HG02678 (cell line): ENCODE results near the gene EPB41L1.

Source experiments
- ATAC-seq: cut with Tn5 transposase; IDR thresholded peaks from one replicate; pipeline ENCODE4 v1.9.1; 2021; ENCODE audit warnings: mild to moderate bottlenecking, moderate library complexity; ENCODE audit not compliant: unreplicated experiment

EPB41L1 gene

DNA sequence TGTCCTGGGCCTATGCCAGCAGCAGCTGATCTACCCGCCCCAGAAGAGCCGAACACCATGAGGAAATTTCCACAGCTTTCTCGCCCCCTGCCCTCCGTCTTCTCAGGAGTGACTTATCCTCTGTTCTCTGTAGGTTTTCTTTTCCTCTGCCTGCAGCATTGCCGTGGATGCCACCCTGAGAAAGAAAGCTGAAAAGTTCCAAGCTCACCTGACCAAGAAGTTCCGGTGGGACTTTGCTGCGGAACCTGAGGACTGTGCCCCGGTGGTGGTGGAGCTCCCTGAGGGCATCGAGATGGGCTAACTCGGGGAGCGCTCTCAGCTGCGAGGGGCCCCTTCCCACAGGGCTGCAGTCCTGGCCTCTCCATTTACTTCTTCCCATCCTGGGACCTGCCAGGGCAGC lies 100.9 kb downstream of the EPB41L1 start:
- no peak for ATAC-seq

GRCh38 chr20:36259177-36260061 lies 104.9 kb downstream of the EPB41L1 start:
- ATAC-seq = no peak

GRCh38 chr20:36260316-36260715 lies 105.8 kb downstream of the EPB41L1 start:
- ATAC-seq = no peak

DNA sequence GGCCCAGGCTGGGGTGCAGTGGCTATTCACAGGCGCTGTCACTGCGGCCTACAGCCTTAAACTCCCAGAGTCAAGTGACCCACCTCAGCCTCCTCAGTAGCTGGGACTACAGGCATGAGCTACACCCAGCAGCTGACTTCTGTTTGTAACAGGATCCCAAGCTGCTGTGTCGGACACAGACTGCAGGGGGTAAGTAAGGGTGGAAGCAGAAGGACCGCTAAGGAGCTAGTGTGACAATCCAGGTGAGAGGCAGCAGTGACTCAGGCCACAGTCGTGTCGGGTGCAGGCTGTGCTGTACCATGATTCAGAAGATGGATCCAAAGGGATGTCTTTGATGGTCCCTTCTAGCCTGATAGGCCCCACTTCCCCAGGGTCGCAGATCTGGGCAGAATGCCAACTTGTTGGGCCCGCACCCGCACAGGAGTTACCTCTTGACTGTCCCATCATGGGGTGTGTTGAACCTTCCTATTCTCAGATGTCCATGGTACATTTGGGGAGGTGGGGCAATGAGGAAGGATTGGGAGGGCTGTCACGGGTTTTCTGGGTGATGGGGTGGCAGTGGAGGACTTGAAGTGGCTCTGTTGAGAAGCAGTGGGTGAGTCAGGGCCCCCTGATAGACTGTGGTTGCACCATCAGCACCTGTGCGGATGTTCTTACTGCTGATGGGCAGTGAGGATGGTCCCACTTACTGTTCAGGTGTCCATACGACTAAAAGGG lies 107.0 kb downstream of the EPB41L1 start:
- no peak for ATAC-seq

DNA sequence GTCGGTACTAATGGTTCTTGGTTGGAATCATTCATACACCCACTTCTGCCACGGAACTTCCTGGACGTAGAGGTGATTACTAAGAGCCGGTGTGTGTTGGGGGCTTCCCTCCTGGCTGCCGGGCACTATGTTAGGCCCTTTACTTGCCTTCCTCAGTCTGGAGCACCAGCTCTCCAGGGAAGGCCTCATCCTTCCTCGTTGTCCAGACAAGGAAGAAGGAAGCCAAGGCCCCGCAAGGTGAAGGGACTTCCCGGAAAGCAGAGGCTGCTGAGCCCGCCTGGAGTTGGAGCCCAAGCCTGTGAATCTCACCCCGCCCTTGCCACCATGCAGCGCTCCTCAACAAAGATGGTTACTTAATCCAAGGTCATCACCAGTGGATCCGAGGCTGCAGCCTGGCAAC lies 107.9 kb downstream of the EPB41L1 start:
- no peak for ATAC-seq

DNA sequence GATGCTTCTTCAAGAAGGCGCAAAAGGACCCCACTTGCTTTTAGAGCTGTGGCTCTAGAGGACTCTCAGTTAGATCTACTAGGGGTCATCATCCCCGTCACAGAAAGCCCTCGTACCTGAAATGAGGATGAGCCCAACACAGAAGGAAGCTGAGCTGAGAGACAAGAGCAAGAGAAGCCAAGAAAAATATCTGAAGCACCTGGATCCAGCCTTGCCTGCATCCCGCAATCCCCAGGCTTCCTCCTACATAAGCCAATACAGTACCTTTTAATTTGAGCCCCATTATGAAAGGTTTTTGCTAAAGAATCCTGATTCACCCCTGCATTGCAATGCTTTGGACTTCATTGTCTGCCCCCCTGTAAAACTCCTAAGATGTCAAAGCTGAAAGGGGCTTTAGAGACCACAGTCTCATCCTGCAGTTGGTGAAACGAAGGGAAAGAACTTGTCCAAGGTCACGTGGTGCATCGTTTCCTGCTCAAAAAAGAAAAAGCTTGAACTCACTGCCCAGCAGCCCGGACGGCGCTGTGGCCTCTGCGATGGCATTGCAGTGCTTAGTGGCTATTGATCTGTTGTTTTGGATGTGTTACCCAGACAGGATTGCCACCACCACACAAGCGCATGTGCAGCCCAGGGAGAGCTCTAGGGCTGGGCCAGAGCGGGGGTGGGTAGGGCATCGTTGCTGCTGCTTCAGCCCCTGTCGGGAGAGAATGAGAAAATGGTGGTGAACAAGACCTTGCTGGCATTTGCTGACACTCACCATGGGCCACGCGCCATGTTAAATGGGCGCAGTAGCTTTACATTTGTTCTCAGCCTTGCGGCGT lies 110.1 kb downstream of the EPB41L1 start:
- no peak for ATAC-seq

DNA sequence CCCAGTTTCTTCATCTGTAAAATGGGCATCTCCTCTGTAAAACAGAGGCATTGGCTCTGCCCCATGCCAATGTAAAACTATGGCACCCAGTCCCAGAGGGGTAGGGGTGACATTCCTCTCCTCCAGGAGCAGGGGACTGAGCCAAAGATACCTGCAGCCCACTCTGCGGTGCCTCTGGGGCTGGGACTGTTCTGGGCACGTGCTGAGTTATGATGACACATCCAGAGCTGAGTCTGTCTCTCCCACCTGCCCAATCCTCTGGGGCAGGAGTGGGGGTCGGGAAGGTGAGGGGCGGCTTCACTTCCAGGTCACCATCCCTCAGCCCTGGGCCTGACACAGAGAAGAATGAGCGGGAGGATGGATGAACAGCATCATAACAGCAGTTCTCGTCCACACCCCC lies 111.6 kb downstream of the EPB41L1 start:
- ATAC-seq = no peak

- ATAC-seq = no peak
Observed at GRCh38 chr20:36267605-36268381, 113.3 kb downstream of the EPB41L1 start.

DNA sequence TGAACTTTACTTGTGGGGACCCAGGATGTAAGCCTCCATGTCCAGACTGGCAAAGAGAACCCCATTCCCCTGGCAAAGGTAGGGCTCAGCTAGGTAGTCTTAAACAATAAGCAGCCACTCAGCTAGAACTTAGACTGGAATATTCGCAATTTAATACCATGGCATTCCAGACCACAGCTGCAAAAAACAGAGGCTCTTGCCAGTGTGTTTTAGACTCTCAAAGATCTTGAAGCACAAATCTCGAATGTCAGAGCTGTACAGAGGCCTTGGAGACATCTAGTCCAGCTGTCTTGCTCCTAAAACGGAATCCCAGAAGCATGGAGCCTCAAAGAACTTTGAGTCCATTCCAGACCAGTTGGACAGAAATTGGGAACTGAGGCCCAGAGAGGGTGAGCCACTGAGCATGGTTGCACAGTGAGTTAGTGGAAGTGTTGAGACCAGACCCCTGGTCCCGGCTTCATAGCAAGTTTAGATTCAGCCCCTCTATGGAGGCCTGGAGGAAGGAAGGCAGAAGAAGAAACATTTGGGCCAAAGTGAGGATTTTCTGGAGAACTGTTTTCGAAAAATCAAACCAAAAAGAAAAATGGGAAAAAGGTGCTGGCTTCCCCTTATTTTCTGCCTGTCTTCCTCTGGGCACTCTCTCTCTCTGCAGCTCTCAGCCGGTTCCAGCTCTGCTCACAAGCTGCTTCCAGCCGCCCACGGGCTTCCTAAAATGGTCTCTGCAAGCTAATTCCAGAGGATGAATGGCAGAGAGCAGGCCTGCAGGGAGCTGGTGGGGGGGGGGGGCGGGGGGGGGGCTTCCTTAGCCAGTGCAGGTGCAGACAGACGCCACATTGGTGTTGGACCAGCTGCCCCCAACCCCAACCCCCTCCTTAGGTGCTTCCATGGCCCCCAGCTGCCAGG lies 114.2 kb downstream of the EPB41L1 start:
- ATAC-seq = no peak

- no peak for ATAC-seq
Observed at GRCh38 chr20:36269507-36269906, 115.0 kb downstream of the EPB41L1 start.

GRCh38 chr20:36270744-36271638 lies 116.5 kb downstream of the EPB41L1 start:
- ATAC-seq = no peak

DNA sequence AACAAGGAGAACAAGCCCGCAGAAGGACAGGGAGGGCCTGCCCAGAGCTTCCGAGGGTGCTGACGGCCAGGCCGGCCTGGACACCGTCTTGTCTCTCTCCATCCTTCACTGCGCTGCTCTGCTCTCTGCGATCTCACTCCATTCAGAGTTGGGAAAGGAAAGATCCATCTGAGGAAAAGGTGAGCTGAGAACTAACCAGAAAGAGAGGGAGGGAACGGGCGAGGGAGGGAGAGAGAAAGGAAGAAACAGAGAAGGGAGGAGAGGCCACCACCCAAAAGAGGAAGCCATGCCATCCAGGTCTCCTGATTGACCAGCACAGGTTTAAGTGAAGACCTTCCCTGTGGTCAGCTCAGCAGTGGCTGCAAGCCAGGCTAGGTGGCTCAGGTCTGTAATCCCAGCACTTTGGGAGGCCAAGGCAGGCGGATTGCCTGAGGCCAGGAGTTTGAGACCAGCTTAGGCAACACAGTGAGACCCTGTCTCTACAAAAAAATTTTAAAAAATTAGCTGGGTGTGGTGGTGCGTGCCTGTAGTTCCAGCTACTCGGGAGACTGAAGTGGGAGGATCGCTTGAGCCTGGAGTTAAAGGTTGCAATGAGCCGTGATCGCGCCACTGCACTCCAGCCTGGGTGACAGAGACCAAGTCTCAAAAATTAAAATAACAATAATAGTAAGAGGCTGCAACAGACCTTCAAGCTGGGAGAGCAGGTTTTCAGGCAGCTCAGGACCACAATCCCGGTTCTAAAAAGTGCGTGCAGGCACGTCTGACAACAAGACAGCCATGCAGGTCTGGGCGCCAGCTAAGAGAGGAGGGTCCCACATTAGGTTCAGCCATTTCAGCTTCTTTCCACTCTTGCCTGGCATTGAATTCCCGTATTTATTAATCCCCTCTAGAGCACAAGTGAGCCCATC lies 117.4 kb downstream of the EPB41L1 start:
- ATAC-seq = no peak

DNA sequence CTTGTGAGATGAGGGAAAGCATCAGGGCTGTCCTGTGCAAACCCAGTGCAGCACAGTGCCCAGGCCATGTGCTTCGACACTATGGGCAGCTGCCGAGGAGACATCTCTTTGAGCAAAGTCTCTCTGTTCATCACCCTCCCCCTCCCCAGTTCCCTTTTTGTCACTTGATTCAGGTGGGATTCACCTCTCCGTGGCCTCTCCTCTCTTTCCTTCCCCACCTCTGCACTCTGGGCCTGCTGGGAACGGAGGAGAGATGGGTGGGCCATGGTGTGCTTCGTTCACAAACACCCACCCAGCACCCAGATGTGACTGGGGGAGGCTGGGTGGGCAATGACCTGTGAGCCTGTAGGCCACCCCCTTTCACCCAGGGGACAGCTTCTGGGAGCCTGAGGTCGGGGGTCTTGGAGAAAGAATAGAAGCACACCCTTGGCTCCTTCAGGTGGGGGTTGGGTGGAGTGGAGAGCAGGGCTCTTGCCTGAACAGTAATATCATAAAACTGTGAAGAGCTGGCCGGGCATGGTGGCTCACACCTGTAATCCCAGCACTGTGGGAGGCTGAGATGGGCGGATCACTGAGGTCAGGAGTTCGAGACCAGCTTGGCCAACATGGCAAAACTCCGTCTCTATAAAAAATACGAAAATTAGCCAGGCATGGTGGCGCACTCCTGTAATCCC lies 118.1 kb downstream of the EPB41L1 start:
- no peak for ATAC-seq

DNA sequence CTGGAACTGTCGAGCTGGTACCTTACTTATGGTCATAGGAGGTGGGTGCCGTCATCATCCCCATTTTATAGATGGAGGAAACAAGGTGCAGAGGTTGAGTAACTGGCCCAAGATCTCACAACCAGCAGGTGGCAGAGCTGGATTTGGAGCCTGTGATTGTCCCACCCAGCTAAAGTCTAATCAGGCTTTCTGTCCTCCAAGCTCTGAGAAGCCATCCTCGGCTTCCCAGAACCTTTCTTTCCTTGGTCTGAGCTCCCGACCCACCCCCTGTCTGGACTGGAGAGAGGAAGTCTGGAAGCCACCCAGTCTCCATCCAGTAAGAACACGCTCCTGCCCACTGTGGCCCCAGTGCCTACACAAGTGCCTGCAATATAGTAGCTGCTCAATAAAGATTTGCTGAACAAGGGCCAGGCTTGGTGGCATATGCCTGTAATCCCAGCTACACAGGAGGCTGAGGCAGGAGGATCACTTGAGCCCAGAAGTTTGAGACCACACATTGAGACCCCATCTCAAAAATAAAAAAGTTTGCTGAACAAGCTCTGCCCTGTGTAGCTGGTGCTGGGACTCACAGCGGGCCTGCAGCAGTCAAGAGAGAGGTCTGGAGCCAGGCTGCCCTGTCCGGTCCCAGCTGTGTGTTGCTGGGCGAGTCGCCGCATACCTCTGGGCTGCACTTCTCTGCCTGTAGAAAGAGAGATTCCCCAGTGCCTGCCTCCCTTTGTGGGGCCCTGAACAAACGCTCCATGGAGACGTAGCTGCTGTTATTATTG lies 119.1 kb downstream of the EPB41L1 start:
- ATAC-seq = no peak

DNA sequence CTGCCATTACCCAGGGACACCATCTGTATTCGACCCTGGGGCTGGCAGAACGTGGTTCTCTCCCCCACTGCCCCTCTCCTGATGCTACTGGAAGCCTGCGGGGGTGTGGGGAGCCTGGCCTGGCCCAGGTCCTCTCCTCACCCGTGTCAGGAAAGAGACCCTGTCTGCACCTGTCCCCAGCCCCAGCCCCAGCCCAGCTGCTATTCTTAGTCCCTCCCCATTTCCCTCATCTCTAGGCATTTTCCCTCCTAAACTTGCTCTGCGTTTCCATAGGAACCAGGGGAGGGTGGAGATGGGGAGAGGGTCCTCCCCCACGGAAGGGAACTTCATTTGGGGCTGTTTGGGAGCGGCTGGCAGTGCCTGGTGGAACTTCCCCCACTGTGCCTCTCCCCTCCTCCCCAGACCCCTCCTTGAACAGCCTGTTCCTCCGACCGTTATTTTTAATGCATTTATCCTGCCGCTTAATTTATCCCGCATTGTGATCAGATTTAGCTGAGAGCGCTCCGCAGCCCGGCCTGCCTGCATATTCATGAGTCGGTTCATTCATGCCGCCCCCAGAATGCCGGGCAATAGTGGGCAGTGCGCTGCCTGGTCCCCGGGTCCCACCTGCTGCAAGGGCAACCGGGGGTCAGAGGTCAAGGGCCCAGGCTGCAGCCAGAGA lies 119.8 kb downstream of the EPB41L1 start:
- ATAC-seq = no peak

- ATAC-seq = no peak
Observed at GRCh38 chr20:36275011-36275410, 120.5 kb downstream of the EPB41L1 start.
